Activated CD8-positive, alpha-beta T cell treated with anti-CD3 and anti-CD28 coated beads, Interleukin-2, amount 10 ng/mL, durations not matched to agents 7 days and 5 days (primary cell): ENCODE data around the gene WFIKKN2. TPM values are rescaled to one million over a fixed set of nuclear protein-coding genes. Genes with fewer than 3 reads are reported as not detected.

Experiments
- ATAC-seq: fragments of 150-1000 bp; cut with Tn5 transposase; one replicate; pipeline ENCODE4 v1.10.0; 2021; ENCODE audit warnings: moderate library complexity
- CTCF ChIA-PET: fragments of 350-600 bp; sonication (Branson Sonifier 250); formaldehyde crosslinking; loops from one replicate; lab custom pipeline; 2021; ENCODE audit warnings: antibody characterized with exemption; lab: Charles Lee
- POLR2A ChIA-PET: fragments of 350-600 bp; sonication (Branson Sonifier 250); formaldehyde crosslinking; loops from one replicate; lab custom pipeline; 2021; ENCODE audit warnings: antibody characterized with exemption; lab: Charles Lee
- DNase-seq: peaks from one replicate; pipeline ENCODE4 v3.0.0-alpha.2; 2020
- H3K27ac Mint-ChIP-seq: one replicate; pipeline ENCODE4 v1.8.0; 2021; ENCODE audit warnings: mild to moderate bottlenecking, mixed read lengths
- H3K27me3 Mint-ChIP-seq: one replicate; pipeline ENCODE4 v1.8.0; 2021; ENCODE audit warnings: low read depth, mixed read lengths
- H3K36me3 Mint-ChIP-seq: one replicate; pipeline ENCODE4 v1.8.0; 2021; ENCODE audit warnings: low read depth, mixed read lengths
- H3K4me1 Mint-ChIP-seq: one replicate; pipeline ENCODE4 v1.8.0; 2021; ENCODE audit warnings: low read depth, mixed read lengths
- H3K4me3 Mint-ChIP-seq: one replicate; pipeline ENCODE4 v1.8.0; 2021; ENCODE audit warnings: mild to moderate bottlenecking, mixed read lengths
- H3K9me3 Mint-ChIP-seq: one replicate; pipeline ENCODE4 v1.8.0; 2022; ENCODE audit warnings: mixed read lengths; ENCODE audit not compliant: insufficient read depth
- total RNA-seq, 2 experiments: library from RNA; stranded (reverse); gene quantifications; one replicate each; pipeline ENCODE4 v1.2.3, GENCODE V29; 2021

The WFIKKN2 gene
- total RNA-seq, 2 experiments from 2014 or later = not detected

DNA sequence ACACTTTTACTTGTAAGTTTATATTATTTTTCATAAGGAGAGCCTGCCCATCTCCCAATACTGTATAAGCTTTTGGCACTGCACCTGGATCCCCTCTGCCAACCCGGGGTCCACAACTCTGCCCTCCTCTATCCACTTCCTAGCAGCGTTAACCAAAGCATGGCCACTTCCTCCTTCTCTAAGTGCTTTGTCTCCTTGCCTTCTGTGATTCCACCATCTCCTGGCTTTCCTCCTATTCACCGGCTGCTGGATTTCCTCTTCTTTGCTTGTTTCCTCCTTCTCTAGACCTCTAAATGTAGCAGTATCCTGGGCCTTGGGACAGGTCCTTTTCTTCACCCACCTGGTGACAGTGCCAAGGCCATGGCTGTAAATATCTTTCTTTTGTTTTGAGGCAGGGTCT lies 20.0 kb upstream of the WFIKKN2 start:
- ATAC-seq (no peak), DNase-seq (no peak)
- H3K4me1 Mint-ChIP-seq = peaks cover 29% of the 10 kb centered on the region
- H3K9me3 Mint-ChIP-seq = no peaks in the 10 kb centered on the region
- no peak overlapping the region for H3K4me3 Mint-ChIP-seq
- H3K27me3 Mint-ChIP-seq = peaks cover 25% of the 10 kb centered on the region
- H3K36me3 Mint-ChIP-seq = no peaks in the 10 kb centered on the region
- H3K27ac Mint-ChIP-seq = no peak overlapping the region
- ChIA-PET POLR2A (no interaction called here), CTCF (interaction anchor here (1.5 to 3.9 kb wide), 2 partner anchors 9 to 30 kb away, joined by 4 to 24 read pairs; no protein-coding TSS in a partner anchor)

DNA sequence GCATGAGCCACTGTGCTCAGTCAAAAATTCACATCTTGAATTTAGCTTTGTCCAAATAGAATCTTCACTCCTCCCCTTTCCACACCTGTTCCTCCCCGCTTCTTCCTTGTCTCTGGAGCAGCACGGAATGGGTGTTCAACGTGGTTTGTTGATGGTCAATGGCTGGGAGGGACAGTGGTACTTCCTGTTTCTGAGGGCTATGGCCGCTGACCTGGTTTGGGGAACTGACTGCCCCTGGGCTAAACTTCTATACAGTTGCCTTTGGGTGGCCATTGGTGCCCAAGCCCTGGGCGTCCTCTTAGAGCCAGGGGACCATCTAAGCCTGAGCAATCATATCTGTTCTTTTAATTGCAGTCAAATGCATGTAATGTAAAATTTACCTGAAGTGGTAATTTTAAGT lies 19.1 kb upstream of the WFIKKN2 start:
- Mint-ChIP-seq H3K9me3 (no peaks in the 10 kb centered on the region), H3K36me3 (no peaks in the 10 kb centered on the region), H3K4me3 (no peak overlapping the region), H3K27ac (no peak overlapping the region), H3K4me1 (peaks cover 29% of the 10 kb centered on the region), H3K27me3 (peaks cover 28% of the 10 kb centered on the region)
- ATAC-seq = no peak
- no peak for DNase-seq
- CTCF ChIA-PET = interaction anchor here (0.8 to 3.9 kb wide), 9 partner anchors 9 to 115 kb away, joined by 3 to 24 read pairs (median 4); no protein-coding TSS in a partner anchor
- POLR2A ChIA-PET = interaction anchor here (0.6 kb wide), 1 partner anchor 50 kb away, joined by 3 read pairs; the partner anchor contains the start of gene TOB1

DNA sequence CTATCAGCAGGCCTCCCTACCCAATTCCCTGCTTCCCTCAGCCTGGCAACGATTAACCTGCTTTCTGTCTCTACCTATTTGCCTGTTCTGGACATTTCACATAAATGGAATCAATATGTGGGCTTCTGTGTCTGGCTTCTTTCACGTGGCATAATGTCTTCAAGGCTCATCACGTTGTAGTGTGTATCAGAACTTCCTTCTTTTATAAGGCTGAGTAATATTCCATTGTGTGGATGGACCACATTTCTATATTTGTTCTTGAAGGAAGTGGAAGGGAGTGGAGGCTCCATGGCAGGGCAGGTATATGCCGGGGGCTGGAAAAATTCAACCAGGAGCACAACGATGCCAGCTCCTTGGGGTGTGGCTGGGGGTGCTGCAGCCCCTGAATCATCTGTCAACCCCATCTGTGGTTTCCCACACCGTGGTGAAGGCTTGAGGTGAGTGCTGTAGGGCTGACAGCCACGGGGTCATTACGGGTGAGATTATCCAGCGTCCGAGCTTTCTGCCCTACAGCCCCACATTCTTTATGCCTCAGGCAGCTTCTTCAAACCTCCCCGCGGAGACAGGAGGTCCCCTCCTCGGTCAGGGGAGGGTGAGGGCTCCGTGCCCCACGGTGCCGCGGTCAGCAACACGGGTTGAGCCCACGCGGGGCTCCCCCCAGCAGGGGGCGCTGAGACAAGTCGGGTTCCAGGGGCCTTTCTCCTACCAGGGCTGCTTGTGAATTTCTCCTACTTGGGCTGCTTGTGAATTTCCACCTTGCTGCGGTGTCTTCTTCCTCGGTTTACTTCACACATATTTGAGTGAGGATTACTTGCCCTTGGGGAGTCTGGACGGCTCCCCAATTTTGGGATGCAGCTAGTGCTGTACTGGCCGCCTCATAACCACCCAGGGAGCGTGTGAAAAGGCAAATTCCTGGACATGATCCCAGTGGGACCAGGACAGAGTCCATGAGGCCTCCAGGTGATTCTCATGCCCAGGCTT lies 18.3 kb upstream of the WFIKKN2 start:
- no peaks in the 10 kb centered on the region for H3K9me3 Mint-ChIP-seq
- peaks cover 25% of the 10 kb centered on the region for H3K27me3 Mint-ChIP-seq
- ChIA-PET POLR2A (no interaction called here), CTCF (interaction anchor here (0.7 to 3.9 kb wide), 14 partner anchors 8 to 148 kb away, joined by 3 to 24 read pairs (median 4); no protein-coding TSS in a partner anchor)
- H3K4me3 Mint-ChIP-seq = no peak overlapping the region
- DNase-seq (peak; percentile 58), ATAC-seq (peak; percentile 82)
- peaks cover 29% of the 10 kb centered on the region for H3K4me1 Mint-ChIP-seq
- H3K27ac Mint-ChIP-seq = no peak overlapping the region
- no peaks in the 10 kb centered on the region for H3K36me3 Mint-ChIP-seq

DNA sequence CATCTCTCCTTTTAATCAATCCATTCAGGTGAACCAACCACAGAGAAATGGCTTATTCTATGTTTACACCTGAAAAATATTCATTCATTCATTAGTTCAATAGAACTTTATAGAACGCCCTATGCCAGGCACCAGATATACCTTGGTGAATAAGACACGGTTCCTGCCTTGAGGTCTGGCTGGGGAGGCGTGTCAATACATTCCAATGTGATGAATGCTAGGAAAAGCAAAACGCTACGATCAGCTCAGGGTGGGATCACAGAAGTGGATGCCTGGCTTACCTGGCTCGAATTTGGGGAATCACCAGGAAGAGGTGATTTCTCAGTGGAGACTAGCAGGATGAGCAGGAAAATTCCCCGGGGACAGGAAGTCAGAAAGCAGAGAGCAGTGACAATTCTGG lies 17.5 kb upstream of the WFIKKN2 start:
- no peak for ATAC-seq
- ChIA-PET CTCF (interaction anchor here (0.7 to 3.9 kb wide), 7 partner anchors 8 to 142 kb away, joined by 3 to 24 read pairs (median 3); no protein-coding TSS in a partner anchor), POLR2A (no interaction called here)
- Mint-ChIP-seq H3K4me3 (no peak overlapping the region), H3K9me3 (no peaks in the 10 kb centered on the region), H3K27ac (no peak overlapping the region), H3K4me1 (peaks cover 29% of the 10 kb centered on the region), H3K36me3 (no peaks in the 10 kb centered on the region), H3K27me3 (peaks cover 25% of the 10 kb centered on the region)
- DNase-seq = no peak

DNA sequence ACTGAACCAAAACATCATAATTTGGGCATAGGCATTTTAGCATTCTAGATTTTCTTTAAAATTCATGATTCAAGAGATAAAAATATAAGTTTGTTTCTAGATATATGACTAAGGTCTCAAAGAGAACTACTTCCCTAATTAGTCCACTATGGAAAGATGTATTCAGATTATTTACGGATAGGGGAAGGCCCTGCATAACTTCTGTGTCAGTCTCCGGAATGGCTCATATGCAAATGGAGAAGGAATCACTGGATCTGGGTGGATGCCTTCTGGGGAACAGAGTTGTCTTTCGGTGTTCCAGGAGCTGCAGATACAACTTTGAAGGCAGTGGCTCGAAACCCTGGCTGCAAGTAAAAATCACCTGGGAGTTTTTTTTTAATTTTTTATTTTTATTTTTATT lies 17.1 kb upstream of the WFIKKN2 start:
- H3K9me3 Mint-ChIP-seq = no peaks in the 10 kb centered on the region
- peaks cover 25% of the 10 kb centered on the region for H3K27me3 Mint-ChIP-seq
- H3K4me3 Mint-ChIP-seq = no peak overlapping the region
- peaks cover 29% of the 10 kb centered on the region for H3K4me1 Mint-ChIP-seq
- DNase-seq = no peak
- ATAC-seq = no peak
- no peak overlapping the region for H3K27ac Mint-ChIP-seq
- ChIA-PET POLR2A (interaction anchor here (1.0 kb wide), 1 partner anchor 48 kb away, joined by 4 read pairs; the partner anchor contains the start of gene TOB1), CTCF (interaction anchor here (1.0 to 3.9 kb wide), 5 partner anchors 8 to 142 kb away, joined by 3 to 24 read pairs (median 4); no protein-coding TSS in a partner anchor)
- H3K36me3 Mint-ChIP-seq = no peaks in the 10 kb centered on the region

DNA sequence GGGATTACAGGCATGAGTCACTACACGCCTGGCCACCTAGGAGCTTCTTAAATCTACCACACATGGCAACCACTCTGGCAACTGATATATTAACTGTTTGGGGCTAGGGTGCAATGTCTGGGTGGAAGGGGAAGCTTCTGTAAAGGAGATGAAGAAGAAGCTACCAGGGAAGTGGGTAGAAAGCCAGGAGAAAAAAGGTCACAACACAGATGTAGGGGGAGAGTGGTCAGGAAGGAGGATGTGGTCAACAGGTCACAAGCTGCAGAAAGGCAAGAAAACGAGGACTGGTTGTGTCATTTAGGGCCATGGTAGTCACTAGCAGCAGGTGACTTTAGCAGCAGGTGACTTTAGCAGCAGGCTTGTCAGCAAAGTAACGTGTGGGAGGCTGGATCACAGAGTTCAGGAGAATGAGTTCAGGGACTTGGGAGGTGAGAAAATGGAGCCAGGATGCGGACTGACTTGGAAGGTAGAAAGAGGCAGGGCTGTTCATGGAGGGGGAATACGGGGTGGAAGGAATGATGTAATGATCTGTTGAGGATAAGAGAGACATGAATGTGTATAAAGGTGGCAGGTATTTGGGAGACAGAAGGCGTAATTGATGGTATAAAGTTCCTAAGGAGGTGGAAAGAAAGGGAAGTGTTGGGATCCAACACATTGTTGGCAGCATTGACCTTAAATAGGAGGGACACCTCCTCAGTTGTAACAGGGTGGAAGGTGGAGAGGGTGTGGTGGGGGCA lies 16.3 kb upstream of the WFIKKN2 start:
- DNase-seq = peak; percentile 35
- Mint-ChIP-seq H3K36me3 (no peaks in the 10 kb centered on the region), H3K4me3 (no peak overlapping the region), H3K27ac (peak overlapping the region; percentile 13), H3K9me3 (no peaks in the 10 kb centered on the region), H3K4me1 (peaks cover 29% of the 10 kb centered on the region), H3K27me3 (peaks cover 26% of the 10 kb centered on the region)
- ChIA-PET POLR2A (interaction anchor here (1.0 kb wide), 1 partner anchor 47 kb away, joined by 4 read pairs; the partner anchor contains the start of gene TOB1), CTCF (interaction anchor here (0.7 to 1.4 kb wide), 4 partner anchors 11 to 36 kb away, joined by 3 to 4 read pairs (median 3); no protein-coding TSS in a partner anchor)
- no peak for ATAC-seq

DNA sequence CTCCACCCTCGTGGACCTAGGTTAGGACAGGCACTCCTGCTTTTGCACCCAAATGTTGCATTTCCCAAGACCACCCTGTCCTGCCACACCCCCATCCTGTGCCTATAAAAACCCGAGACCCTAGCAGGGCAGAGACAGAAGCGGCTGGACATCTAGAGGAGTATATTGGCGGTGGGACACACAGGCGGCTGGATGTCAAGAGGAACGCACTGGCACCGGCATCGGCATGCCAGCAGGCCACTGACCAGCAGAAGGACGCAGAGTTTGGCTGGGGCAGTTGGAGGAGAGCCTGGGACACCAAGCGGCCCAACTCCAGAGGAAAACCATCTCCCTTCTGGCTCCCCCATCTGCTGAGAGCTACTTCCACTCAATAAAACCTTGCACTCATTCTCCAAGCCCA lies 14.7 kb upstream of the WFIKKN2 start:
- Mint-ChIP-seq H3K27me3 (peaks cover 24% of the 10 kb centered on the region), H3K36me3 (no peaks in the 10 kb centered on the region), H3K4me3 (no peak overlapping the region), H3K27ac (no peak overlapping the region), H3K4me1 (peaks cover 27% of the 10 kb centered on the region), H3K9me3 (no peaks in the 10 kb centered on the region)
- ChIA-PET CTCF (no interaction called here), POLR2A (no interaction called here)
- no peak for ATAC-seq
- DNase-seq = no peak

DNA sequence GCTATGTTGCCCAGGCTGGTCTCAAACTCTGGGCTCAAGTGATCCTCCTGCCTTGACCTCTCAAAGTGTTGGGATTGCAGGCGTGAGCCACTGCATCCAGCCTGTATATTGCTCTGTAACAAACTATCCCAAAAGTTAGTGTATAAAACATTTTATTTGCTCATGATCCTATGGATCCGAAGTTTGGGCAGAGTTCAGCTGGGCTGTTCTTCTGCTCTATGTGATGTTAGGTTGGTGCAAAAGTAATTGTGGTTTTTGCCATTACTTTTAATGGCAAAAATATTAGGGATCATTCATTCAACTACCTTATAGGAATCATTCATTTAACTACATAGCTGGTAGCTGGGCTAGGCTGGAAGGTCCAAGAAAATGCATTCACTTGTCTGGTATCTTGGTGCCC lies 12.8 kb upstream of the WFIKKN2 start:
- ATAC-seq (no peak), DNase-seq (no peak)
- H3K36me3 Mint-ChIP-seq = no peaks in the 10 kb centered on the region
- H3K27me3 Mint-ChIP-seq = peaks cover 17% of the 10 kb centered on the region
- ChIA-PET CTCF (no interaction called here), POLR2A (no interaction called here)
- H3K9me3 Mint-ChIP-seq = no peaks in the 10 kb centered on the region
- no peak overlapping the region for H3K27ac Mint-ChIP-seq
- no peak overlapping the region for H3K4me3 Mint-ChIP-seq
- peaks cover 19% of the 10 kb centered on the region for H3K4me1 Mint-ChIP-seq

DNA sequence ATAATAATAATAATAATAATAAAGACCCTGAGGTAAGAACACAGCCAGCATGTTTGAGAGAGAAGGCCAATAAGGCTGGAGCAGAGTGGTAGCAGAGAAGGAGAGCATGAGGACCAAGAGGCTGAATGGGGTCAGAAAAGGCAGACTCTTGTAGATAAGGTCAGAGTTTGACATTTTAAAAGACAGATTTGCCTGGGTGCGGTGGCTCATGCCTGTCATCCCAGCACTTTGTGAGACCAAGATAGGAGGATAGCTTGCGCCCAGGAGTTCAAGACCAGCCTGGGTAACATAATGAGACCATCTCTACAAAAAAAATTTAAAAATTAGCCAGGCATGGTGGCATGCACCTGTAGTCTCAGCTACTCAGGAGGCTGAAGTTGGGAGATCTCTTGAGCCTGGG lies 11.0 kb upstream of the WFIKKN2 start:
- Mint-ChIP-seq H3K4me3 (no peak overlapping the region), H3K9me3 (no peaks in the 10 kb centered on the region), H3K27ac (no peak overlapping the region), H3K4me1 (peaks cover under 1% of the 10 kb centered on the region), H3K27me3 (peaks cover 21% of the 10 kb centered on the region), H3K36me3 (no peaks in the 10 kb centered on the region)
- CTCF ChIA-PET = interaction anchor here (0.7 to 1.6 kb wide), 3 partner anchors 9 to 133 kb away, joined by 3 to 4 read pairs (median 4); no protein-coding TSS in a partner anchor
- DNase-seq (no peak), ATAC-seq (no peak)
- POLR2A ChIA-PET = no interaction called here

DNA sequence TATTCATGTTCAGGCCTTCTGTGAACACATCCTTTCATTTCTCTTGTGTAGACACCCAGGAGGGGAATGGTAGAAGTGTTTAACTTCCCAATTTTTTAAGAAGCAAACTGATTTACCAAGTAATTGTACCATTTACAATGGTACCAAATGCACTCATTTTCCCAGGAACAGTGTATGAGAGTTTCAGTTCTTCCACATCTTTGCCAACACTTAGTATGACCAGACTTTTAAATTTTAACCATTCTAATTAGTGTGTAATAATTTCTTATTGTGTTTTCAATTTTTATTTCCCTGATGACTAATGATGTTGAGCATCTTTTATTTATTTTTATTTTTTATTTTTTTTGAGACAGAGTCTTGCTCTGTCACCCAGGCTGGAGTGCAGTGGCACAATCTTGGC lies 10.2 kb upstream of the WFIKKN2 start:
- H3K4me3 Mint-ChIP-seq = no peak overlapping the region
- no peaks in the 10 kb centered on the region for H3K36me3 Mint-ChIP-seq
- no peaks in the 10 kb centered on the region for H3K9me3 Mint-ChIP-seq
- ChIA-PET POLR2A (no interaction called here), CTCF (interaction anchor here (1.1 to 1.6 kb wide), 2 partner anchors 9 to 27 kb away, joined by 4 read pairs; no protein-coding TSS in a partner anchor)
- no peaks in the 10 kb centered on the region for H3K4me1 Mint-ChIP-seq
- no peak overlapping the region for H3K27ac Mint-ChIP-seq
- DNase-seq = no peak
- H3K27me3 Mint-ChIP-seq = peaks cover 22% of the 10 kb centered on the region
- no peak for ATAC-seq

DNA sequence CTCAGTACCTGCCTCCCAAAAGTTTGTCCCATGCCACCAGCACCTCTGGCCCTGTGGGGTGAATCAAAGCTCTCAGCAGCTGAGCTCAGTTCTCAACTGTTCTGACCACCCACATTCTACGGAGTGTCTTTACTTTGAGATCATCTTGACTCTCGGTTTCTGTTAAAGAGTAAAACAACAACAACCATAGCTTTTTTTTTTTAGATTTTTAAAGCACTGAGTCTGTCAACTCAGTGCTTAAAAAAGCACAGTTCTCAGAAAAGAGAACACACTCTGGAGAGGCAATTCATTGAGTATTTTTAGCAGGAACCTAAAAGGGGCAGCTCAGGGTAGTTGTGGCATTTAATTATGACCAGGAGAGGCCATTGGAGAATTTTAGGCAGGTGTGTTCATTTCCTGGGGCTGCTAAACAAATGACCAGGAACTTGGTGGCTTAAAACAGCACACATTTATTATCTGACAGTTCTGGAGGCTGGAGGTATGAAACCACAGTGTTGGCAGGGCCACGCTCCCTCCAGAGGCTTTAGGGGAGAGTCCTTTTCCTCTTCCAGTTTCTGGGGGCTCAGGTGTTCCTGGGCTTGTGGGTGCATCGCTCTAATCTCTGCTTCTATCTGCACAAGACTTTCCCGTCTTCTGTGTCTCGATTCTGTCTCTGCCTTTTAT lies 6.7 kb upstream of the WFIKKN2 start:
- no peak overlapping the region for H3K27ac Mint-ChIP-seq
- ChIA-PET POLR2A (interaction anchor here (0.8 to 1.0 kb wide), 2 partner anchors 38 to 46 kb away, joined by 3 to 4 read pairs; no protein-coding TSS in a partner anchor), CTCF (interaction anchor here (1.0 to 1.4 kb wide), 3 partner anchors 11 to 13 kb away, joined by 3 to 5 read pairs (median 4); no protein-coding TSS in a partner anchor)
- no peak for DNase-seq
- H3K4me3 Mint-ChIP-seq = no peak overlapping the region
- no peaks in the 10 kb centered on the region for H3K36me3 Mint-ChIP-seq
- H3K4me1 Mint-ChIP-seq = no peaks in the 10 kb centered on the region
- no peaks in the 10 kb centered on the region for H3K9me3 Mint-ChIP-seq
- peaks cover 15% of the 10 kb centered on the region for H3K27me3 Mint-ChIP-seq
- no peak for ATAC-seq
